ENCODE data around the gene AGO4.

DNA sequence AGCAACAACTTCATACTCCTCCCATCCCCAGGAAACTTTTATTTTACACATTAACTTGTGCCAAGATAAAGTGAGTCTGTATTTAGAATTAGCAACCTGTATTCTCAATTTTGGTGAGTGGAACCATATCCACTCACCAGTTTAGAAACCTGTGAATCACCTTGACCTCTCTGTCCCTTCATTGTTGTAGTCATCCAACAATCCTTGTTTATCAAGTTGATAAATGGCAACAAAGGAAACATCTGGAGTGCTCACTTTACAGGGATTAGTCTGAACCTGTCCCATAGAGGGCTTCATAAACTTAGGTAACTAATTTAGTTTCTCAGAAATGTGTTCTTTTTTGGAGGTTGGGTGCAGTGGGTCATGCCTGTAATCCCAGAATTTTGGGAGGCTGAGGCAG lies 34.1 kb upstream of the AGO4 start:
- no peak for TF ChIP-seq CTCF (IDR thresholded peaks at IDR 0.05 in 2 of 3, conservative IDR thresholded peaks at IDR 0.05 in 1 of 3; ENCODE audit: borderline replicate concordance in 1 of 3, insufficient read depth in 1 of 3, low read depth in 2 of 3, low read length in 2 of 3)
- TF ChIP-seq ZNF274 (IDR thresholded peaks at IDR 0.05; ENCODE audit: low read depth, low read length): no peak
- no peak for TF ChIP-seq EZH2phosphoT487 (IDR thresholded peaks at IDR 0.05; ENCODE audit: borderline replicate concordance)
- no peak for TF ChIP-seq ELF1 (IDR thresholded peaks at IDR 0.05; ENCODE audit: borderline replicate concordance, low read depth)
- TF ChIP-seq POLR2A (IDR thresholded peaks at IDR 0.05; ENCODE audit: borderline replicate concordance, extremely low read depth, insufficient read depth, insufficient read length): no peak
- no peak for TF ChIP-seq EZH2 (IDR thresholded peaks at IDR 0.05)
- no peak for TF ChIP-seq YY1 (IDR thresholded peaks at IDR 0.05; ENCODE audit: extremely low read depth, insufficient replicate concordance, low read depth, low read length)
- TF ChIP-seq MAX (IDR thresholded peaks at IDR 0.05): no peak
- no peak for TF ChIP-seq POLR2AphosphoS5 (IDR thresholded peaks at IDR 0.05; ENCODE audit: low read depth, low read length)
- TF ChIP-seq SP1 (IDR thresholded peaks at IDR 0.05; ENCODE audit: low read depth): no peak
- no peak for TF ChIP-seq EGR1 (IDR thresholded peaks at IDR 0.05; ENCODE audit: low read depth)
- no peak for TF ChIP-seq CEBPB (IDR thresholded peaks at IDR 0.05; ENCODE audit: low read depth)
